ENCODE measurements around the gene NBR1.
"Not testable (repeated sequence)": the region's sequence is repeated elsewhere in the genome, so short reads cannot be mapped to it uniquely, and the experiment has no call there.

Gene NBR1

DNA sequence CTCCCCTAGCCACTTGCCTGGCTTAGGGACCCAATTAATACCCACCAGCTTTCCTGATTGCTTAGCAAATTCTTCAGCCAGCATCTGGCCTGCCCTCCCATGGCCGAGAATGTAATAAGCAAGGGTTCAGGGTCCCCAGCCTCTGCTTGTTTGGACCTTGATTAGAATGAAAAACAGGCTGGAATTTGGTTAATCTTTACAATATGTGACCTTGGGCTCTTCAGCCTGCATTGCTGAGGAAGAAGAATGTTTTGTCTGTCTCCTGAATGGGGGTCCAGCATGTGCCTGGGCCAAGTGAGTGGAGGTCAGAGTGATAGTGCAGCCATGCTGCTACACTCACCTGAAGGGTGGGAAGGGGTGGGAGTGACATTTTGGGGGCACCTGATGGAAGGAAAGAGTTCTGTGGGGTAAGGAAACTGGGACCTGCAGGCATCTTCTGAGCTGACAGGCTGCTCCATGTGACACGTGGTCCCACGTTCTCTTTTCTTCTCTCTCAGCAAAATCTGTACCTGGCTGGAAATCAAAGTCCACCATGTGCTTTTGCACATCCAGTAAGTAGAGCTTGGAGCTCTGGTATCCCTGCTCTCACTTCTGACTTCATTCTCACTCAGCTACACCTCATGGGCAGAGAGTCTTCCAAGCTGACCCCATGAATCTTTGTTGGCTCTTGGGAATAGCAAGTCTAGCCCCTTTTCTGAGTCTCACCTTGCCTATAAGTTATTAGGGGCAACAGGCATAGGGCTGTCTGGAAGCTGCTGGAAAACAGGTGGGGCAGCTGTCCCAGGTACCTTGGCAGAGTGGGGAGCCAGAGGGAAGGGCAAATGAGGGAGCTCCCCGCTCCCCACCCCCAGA, 46.0 kb downstream of the NBR1 start:
- no peak for FAIRE-seq

DNA sequence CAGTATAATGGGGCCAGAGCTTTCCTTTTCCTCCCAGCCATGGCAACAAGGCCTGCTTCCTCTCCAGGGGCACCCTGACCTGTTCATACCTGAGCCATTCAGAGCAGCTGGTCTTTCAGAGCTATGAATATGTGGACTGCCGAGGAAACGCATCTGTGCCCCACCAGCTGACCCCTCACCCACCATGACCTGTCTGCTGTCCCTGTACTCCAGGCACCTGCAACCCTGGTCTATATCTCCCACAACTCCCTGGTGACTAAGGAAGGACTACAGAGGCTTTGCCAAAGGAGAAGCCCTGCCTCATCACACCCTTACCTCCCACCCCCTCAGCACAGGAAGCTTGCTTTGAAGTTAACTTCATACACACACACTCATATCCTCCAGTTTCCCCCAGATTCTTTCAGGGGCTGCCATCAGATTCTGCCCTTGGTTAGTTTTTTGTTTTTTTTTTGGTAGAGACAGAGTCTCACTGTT, 46.6 kb downstream of the NBR1 start:
- FAIRE-seq: no peak

DNA sequence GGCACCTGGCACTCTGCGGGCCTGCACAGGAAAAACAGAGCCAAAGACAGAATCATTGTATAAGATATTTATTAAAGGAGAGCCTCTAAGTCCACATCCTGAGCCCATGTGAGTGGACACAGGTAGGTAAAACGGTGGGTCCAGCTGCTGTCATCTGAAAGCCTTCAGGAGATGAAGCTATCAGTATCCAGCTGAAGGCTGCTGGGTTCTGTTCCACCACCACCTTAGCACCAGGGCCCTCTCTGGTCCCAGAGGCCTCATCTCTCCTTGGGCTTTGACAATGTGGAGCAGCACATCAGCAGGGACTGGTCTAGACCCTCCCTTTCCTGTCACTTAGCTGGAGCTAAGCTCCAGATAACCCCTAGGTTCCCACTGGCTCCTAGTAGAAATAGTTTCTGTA, 48.0 kb downstream of the NBR1 start:
- FAIRE-seq: no peak

DNA sequence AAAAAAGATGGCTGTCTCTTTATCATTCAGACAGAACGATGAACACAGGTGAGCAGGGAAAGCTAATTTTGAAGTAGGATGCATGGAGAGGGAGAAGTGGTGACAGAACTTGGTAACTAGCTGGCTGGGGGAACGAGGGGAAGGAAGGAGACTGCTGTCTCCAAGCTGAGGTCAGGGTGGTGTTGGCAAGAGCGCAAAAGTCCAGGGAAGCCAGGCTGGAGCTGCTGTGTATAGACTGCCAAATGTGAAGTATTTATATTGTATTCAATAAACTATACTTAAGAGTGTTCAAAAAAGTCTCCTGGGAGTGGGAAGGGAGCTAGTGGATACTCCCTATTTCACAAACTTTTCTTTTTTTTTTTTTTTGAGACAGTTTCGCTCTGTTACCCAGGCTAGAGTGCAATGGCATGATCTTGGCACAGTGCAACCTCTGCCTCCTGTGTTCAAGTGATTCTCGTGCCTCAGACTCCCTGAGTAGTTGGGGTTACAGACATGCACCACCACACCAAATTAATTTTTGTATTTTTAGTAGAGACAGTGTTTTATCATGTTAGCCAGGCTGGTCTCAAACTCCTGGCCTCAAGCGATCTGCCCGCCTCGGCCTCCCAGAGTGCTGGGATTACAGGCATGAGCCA, 48.8 kb downstream of the NBR1 start:
- FAIRE-seq: no peak

DNA sequence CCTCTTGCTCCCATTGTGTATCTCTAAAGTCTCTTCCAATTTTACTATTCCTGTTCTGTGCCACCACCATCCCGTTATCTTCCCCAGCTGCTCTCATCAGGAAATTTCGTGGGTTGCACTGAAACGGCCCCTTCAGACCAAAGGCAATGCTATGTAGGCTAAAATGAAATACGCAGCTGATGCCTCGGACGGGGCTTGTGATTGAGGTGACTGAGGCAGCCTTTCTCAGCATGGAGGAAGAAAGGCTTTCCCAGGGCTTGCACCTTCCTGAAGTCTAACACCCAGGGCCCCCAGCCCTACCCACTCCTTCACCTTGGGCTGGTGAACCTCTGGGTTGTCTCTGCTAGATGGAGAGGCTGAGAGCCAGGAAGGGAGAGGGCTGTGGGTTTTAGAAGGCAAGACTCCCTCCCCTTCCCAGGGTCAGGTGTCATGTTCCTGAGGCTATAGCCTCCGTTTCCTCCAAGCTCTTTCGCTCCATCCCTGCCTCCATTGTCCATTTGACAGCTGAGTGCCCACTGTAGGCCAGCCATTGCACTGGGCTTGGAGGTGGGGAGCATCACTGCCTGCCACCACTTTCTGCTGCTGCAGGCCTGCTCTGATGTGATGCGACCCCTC, 49.6 kb downstream of the NBR1 start:
- FAIRE-seq: no peak

DNA sequence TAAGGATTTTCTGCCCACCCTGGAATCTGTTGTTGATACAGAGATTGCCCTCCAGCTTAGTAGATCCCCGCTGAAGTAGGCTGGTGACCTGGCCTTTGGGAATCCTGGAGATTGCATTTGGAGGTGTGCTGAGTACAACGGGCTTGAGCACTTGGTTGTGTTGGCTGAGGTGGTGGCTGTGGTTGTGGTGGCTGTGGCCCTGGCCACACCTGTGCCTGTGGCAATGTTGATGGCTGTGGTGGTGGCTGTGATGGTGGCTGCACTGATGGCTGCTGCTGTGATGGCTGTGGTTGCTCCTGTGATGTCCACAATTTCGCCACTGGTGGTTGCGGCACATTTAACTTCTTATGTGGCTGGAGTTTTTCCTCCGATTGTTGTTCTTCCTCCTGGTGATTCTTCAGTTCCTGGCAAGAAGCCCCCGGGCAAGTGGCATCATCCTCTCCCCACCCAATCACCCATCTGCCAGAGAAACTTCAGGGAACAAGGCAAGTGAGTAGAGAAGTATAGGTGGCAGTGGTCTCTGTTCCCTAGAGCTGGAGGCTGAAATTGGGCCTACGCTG, 53.2 kb downstream of the NBR1 start:
- FAIRE-seq: no peak

DNA sequence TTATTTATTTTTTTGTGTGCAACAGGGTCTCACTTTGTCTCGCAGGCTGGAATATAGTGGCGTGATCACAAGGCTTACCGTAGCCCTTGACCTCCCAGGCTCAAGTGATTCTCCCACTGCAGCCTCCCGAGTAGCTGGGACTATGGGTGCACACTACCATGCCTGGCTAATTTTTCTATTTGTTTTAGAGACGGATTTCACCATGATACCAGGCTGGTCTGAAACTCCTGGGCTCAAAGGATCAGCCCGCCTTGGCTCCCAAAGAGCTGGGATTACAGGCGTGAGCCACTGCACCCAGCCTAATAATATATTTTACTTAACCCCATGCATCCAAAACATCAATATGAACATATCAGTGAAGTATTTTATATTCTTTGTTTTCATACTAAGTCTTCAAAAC, 55.4 kb downstream of the NBR1 start:
- no peak for FAIRE-seq

DNA sequence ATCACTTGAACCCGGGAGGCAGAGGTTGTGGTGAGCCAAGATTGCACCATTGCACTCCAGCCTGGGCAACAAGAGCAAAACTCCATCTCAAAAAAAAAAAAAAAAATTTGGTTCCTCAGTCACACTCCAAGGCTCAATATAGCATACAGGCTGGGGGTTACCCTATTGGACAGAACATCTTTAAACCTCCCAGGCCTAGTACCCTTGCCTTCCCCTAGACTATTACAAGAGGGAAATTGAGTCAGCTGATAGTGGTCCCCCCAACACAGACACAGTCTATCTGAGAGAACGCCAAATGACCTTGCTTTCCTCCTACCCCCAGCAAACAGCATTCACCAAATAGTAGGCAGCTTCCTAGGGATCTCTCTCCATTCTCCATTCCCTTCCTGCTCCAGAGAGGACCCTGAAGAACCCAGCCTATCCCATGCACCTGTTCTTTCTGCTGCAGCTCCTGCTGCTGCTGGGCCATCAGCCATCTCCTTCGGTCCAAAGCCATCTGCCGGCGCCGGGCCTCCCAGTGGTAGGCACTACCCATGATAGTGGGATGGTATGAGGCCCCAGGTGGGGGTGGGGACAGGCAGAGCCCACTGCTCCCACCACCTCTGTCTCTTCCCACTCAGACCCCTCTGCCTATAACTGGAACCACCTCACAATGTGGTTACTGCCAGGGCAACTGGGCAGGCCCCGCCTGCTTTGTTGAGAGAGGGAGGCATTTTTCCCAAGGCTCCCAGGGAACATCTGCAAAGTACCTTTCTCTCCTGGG, 57.2 kb downstream of the NBR1 start, which contains the start of gene CCDC200:
TSS of gene CCDC200 (minus strand) at position 604 of the 763 bp plus-strand sequence. CDS start at position 535, 69 bp downstream.
- not testable (repeated sequence) for FAIRE-seq

DNA sequence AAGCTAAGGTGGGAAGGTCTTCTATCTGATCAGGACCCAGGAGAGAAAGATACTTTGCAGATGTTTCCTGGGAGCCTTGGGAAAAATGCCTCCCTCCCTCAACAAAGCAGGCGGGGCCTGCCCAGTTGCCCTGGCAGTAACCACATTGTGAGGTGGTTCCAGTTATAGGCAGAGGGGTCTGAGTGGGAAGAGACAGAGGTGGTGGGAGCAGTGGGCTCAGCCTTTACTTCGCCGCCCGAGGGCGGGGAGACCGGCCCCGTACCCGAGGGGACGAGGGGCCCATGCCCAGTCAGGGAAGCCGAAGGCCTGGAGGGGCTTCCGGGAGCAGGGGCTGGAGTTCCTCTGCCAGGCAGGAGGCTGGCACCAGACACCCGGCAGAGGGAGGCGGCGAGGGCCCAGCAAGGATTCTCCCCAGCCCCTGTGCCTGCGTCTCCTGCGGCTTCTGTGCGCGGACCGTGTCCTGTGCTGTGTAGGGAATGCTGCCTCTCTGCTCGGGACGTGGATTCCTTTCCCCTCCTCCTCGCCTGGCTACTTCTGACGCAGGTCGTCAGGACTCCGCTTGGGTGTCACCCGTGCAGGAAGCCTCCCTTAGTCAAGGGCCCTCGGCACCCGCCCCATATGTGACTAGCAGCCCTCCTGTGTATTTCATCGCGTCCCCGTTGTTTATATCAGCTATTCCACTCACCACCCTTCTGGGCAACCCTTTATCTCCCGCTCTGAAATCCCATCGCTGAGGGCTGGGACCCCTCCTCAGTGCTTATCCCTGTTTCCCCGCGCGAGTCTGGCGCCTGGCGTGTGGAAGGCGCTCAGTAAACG, 60.4 kb downstream of the NBR1 start:
- FAIRE-seq: not testable (repeated sequence)

DNA sequence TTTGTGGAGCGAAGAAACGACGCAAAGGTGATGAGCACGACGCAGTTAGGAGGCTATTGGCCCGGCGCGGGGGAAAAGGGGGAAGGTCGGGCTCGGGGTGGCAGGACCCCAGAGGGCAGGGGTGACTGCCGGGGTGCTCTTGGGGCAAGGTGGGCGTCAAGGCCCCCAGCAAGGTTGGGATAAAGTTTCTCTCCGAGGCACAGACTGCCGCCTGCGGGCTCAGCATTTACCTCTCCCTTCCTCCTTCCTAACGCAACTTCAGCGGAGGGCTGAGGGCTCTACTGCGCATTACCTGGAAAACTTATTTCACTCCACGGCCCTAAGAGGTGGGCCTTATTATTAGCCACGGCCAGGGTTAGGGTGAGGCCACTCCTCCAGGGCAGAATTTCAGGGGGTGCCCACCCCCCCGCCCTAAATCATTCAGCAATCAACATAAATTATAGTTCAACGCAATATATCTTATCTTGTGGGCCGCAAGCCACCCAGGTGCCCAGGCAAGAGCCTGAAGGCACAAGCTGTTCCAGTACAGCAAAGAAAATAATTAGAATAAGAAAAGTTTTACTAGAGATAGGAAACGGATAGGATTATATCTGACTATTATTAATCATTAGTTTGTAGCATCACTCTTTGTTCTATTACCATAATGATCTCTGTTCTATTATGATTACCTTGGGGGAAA, 61.1 kb downstream of the NBR1 start:
- not testable (repeated sequence) for FAIRE-seq

DNA sequence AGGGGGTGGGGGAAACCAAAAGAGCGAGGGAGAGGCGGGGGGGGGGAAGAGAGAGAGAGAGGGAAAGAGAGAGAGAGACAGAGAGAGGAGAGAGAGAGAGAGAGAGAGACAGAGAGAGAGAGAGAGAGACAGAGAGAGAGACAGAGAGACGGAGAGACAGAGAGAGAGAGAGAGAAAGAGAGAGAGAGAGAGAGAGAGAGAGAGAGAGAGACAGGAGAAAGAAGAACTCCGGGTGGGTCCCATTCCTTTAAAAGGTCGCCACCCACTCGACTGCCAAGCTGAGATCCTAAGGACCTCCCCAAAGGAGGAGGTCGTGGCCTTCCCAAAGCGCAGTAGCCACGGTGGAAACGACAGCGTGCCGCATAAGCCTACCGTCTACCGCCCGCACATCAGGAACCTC, 62.2 kb downstream of the NBR1 start:
- not testable (repeated sequence) for FAIRE-seq

DNA sequence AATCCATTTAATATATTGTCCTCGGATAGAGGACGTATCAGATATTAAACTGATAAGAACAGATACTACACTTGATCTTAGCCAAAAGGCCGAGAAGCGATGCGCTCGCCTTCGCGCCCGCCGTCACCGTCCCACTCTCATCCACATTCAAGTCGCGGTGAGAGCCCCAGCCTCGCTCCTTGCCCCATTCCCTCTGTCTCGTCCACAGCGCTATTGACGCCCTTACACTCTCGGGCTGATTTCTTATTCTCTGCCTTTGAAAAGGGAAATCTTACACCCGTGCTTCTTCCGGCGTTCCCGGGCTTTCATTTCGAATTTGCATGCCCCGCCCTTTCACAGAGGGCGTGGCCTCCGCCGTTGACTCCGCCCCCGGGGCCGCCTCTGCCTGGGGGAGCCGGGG, 62.9 kb downstream of the NBR1 start, which contains the start of gene RNU2-1:
TSS of gene RNU2-1 (minus strand) at position 101 of the 400 bp plus-strand sequence.
- FAIRE-seq: not testable (repeated sequence)

DNA sequence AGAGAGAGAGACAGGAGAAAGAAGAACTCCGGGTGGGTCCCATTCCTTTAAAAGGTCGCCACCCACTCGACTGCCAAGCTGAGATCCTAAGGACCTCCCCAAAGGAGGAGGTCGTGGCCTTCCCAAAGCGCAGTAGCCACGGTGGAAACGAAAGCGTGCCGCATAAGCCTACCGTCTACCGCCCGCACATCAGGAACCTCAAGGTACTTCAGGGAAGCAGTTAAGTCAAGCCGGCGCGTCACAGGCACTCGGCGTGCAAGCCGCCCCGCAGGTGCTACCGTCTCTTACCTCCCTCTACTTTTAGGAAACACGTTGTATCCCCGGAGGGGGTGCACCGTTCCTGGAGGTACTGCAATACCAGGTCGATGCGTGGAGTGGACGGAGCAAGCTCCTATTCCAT, 68.6 kb downstream of the NBR1 start:
- not testable (repeated sequence) for FAIRE-seq

DNA sequence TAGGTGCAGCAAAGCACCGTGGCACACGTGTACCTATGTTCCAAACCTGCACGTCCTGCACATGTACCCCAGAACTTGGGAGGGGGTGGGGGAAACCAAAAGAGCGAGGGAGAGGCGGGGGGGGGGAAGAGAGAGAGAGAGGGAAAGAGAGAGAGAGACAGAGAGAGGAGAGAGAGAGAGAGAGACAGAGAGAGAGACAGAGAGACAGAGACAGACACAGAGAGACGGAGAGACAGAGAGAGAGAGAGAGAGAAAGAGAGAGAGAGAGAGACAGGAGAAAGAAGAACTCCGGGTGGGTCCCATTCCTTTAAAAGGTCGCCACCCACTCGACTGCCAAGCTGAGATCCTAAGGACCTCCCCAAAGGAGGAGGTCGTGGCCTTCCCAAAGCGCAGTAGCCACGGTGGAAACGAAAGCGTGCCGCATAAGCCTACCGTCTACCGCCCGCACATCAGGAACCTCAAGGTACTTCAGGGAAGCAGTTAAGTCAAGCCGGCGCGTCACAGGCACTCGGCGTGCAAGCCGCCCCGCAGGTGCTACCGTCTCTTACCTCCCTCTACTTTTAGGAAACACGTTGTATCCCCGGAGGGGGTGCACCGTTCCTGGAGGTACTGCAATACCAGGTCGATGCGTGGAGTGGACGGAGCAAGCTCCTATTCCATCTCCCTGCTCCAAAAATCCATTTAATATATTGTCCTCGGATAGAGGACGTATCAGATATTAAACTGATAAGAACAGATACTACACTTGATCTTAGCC, 69.8 kb downstream of the NBR1 start:
- FAIRE-seq: not testable (repeated sequence)

DNA sequence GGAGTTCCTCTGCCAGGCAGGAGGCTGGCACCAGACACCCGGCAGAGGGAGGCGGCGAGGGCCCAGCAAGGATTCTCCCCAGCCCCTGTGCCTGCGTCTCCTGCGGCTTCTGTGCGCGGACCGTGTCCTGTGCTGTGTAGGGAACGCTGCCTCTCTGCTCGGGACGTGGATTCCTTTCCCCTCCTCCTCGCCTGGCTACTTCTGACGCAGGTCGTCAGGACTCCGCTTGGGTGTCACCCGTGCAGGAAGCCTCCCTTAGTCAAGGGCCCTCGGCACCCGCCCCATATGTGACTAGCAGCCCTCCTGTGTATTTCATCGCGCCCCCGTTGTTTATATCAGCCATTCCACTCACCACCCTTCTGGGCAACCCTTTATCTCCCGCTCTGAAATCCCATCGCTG, 75.4 kb downstream of the NBR1 start:
- FAIRE-seq: not testable (repeated sequence)
